GM19468 (cell line): ENCODE data around the gene ACSS2.

Source experiments
- ATAC-seq: cut with Tn5 transposase; IDR thresholded peaks from one replicate; pipeline ENCODE4 v1.9.1; 2021; ENCODE audit warnings: mild to moderate bottlenecking, moderate library complexity, moderate number of reproducible peaks; ENCODE audit not compliant: unreplicated experiment; ENCODE audit errors: extremely low read depth

The ACSS2 gene, protein sequence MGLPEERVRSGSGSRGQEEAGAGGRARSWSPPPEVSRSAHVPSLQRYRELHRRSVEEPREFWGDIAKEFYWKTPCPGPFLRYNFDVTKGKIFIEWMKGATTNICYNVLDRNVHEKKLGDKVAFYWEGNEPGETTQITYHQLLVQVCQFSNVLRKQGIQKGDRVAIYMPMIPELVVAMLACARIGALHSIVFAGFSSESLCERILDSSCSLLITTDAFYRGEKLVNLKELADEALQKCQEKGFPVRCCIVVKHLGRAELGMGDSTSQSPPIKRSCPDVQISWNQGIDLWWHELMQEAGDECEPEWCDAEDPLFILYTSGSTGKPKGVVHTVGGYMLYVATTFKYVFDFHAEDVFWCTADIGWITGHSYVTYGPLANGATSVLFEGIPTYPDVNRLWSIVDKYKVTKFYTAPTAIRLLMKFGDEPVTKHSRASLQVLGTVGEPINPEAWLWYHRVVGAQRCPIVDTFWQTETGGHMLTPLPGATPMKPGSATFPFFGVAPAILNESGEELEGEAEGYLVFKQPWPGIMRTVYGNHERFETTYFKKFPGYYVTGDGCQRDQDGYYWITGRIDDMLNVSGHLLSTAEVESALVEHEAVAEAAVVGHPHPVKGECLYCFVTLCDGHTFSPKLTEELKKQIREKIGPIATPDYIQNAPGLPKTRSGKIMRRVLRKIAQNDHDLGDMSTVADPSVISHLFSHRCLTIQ

DNA sequence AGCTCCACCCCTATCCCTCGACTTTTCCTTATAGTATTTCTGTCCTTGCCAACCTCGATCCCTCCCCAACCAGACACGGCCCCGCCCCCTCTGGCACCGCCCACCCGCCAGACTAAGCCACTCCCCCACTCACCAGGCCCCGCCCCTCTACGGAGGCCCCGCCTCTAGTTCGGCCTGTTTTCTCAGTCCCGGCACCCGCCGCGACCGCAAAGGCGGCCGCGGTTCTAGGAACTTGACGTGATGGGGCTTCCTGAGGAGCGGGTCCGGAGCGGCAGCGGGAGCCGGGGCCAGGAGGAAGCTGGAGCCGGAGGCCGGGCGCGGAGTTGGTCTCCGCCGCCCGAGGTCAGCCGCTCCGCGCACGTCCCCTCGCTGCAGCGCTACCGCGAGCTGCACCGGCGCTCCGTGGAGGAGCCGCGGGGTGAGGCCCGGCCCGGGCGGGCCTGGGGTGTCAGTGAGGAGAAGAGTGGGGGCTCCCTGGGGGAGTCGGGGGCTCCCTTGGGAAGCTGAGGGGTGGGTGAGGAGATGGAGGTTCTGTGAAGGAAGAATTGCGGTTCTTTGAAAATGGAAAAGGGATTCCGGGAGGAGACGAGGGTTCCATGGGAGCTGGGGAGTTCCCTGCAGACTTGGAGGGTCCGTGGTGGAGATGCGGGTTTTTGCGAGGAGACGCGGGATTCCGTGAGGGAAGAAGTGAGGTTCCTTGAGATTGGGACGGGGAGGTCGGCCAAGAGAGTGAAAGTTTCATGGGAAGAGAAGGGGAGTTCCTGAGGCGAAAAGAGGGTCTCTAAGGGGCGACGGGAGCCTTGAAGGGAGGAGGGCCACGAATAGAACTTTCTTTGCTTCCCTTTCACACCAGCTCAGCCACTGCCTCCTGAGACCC lies at the start of gene ACSS2:
Gene ACSS2, plus strand, starts transcription at position 207 of the 877 bp plus-strand sequence. Its CDS starts 34 bp downstream, at position 241.
- ATAC-seq = peak; percentile 13

- no peak for ATAC-seq
Measured at GRCh38 chr20:34829191-34829590, 47.2 kb upstream of the ACSS2 start.

DNA sequence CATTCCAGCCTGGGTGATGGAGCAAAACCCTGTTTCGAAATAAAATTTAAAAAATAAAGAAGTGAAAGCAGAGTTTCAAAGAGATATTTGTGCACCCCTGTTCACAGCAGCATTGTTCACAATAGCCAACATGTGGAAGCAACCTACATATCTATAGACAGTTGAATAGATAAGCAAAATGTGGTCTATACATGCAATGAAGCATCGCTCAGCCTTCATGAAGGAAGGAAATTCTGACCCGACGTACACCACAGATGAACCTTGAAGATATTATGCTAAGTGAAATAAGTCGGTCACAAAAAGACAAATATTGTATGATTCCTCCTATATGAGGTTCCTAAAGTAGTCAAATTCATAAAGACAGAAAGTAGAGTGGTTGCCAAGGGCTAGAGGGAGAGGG lies 44.5 kb upstream of the ACSS2 start:
- ATAC-seq = no peak

GRCh38 chr20:34834459-34834893 lies 41.9 kb upstream of the ACSS2 start:
- no peak for ATAC-seq

DNA sequence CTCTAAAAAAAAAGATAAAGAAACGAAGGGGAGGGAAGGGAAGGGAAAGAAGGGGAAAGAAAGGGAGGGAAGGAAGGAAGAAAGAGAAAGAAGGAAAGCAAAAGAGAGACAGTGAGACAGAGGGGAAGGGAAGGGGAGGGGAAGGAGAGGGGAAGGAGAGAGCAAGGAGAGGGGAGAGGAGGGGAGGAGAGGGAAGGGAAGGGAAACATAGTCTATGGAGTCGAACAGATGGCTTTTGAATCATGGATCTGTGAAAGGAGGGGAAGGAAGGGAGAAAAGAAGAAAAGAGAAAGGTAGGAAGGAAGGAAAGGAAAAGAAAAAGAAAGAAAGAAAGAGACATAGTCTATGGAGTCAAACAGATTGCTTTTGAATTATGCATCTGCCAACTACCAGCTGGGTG lies 34.3 kb upstream of the ACSS2 start:
- ATAC-seq = no peak

DNA sequence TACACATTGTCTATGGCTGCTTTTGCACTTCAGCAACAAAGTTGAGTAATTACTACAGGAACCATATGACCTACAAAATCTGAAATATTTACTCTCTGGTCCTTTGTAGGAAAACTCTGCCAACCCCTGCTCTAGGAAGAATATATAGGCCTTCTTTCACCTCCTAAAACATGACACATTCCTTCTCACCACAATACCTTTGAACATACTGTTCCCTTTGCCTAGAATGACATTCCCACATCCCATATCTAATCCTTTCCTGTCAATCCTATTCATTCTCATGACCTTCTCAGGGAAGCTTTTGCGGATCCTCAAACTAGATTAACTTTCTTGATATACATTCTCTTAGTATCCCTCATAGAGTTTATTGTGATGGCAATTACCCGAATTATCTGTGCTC lies 33.0 kb upstream of the ACSS2 start:
- ATAC-seq = no peak

- no peak for ATAC-seq
Measured at GRCh38 chr20:34848597-34848996, 27.8 kb upstream of the ACSS2 start.

- no peak for ATAC-seq
Measured at GRCh38 chr20:34849778-34850177, 26.6 kb upstream of the ACSS2 start.

GRCh38 chr20:34850969-34851368 lies 25.4 kb upstream of the ACSS2 start:
- ATAC-seq = no peak

GRCh38 chr20:34852298-34852697 lies 24.1 kb upstream of the ACSS2 start:
- no peak for ATAC-seq

GRCh38 chr20:34859367-34859766 lies 17.0 kb upstream of the ACSS2 start:
- ATAC-seq = no peak

- ATAC-seq = no peak
Measured at GRCh38 chr20:34859826-34860545, 16.4 kb upstream of the ACSS2 start.

DNA sequence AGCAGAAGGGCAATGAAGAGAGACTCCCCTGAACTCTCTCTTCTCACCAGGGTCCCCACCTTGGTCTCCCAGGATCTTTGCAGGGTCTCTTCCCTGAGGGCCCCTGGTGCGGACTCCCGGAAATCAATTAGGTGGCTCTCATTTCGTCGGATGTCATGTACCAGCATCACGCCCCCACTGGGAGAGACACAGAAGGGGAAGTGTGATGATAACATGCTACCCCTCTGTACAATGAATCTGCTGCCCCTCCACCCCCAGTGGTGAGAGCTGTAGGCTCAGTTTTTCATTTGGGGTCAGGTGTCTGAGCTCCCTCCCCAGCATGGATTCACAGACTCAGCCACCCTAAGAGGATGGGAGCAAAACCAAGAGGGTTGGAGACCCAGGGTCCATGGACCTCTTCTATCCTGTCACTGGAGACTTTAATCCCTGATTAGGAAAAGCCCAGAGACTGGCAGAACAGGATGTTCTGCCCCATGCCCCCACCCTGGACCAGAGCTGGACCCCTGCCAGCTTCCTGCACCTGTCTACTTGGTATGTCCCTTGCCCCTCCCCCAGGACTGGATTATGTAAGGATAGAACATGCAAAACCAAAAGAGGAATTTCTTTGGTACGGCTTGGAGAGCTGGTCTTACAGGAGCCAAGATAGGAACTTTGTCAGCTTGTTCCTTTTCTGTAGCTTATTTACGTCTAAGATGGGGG lies 14.9 kb upstream of the ACSS2 start:
- no peak for ATAC-seq

- ATAC-seq = no peak
Measured at GRCh38 chr20:34862724-34863123, 13.7 kb upstream of the ACSS2 start.

DNA sequence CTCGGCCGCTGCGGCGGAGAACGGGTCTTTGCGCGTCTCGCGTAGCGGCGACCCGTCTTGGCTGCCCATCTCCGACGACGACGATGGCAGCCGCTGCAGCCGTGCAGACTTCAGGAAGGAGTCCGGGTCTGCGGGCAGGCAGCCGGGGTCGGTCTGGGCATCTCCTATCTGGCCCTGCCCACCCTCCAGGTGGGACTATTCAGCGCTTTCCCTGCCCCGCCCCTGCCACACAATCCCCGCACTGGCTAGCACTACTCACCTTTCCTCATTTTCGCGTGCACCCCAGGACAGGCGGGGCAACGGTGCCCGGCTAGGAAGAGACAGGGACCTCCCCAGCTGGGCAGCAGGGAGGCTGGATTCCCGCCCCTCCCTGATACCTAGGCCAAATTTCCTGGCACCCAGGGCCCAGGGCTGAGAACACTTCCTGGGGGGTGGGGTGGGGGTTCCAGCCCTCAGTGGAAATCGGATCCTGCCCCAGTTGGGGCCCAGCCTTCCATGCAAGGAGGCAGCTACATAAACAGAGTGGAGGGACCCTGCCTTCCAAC lies 12.9 kb upstream of the ACSS2 start:
- no peak for ATAC-seq

DNA sequence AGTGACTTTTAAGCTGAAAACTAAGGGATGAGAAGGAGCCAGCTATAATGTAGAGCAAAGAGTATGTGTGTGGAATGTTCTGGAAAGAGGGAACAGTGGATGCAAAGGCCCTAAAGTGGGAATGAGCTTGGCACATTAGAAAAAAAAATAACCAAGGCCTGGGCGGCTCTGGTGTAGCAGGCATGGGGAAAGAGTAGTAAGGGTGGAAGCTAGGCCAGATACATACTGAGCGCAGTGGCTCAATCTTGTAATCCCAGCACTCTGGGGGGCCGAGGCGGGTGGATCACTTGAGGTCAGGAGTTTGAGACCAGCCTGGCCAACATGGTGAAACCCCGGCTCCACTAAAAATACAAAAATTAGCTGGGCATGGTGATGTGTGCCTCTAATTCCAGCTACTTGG lies 12.2 kb upstream of the ACSS2 start:
- ATAC-seq = no peak

DNA sequence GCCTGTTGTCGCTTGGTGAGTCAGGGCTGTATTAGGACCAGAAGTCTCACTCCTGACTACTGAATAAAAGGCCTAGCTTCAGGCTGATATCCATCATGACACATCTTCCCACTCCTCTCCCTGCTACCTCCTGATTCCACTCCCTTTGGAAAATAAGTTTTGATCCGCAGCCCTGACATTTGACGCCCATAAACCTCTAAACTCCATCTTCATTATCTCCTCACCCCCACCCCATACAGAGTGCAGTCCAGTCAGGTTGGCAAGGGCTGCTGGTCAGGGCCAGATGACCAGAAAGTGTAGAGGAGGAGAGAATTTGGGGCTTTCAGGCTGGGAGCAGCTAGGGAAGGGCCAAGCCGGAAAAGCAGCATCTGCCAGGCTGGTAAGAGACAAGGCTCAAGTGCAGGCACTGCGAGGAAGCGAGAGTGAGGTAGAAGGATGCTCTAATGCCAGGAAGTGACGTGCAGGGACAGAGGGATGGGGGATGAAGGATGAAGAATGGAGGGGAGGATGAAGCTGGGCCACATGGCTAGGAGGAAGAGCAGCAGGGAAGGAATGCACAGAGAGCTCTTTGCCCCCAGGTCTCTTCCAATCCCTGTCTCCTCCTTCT lies 5.0 kb upstream of the ACSS2 start:
- no peak for ATAC-seq

GRCh38 chr20:34871966-34872621 lies 4.3 kb upstream of the ACSS2 start:
- ATAC-seq = no peak
